Hematopoietic multipotent progenitor cell treated with erythropoietin and hydrocortisone succinate and interleukin-3 and kit ligand, for 6 days (in vitro differentiated cells): Measurements from ENCODE around the gene PRELID3B.
"Not testable (repeated sequence)": the region's sequence is repeated elsewhere in the genome, so short reads cannot be mapped to it uniquely, and the experiment has no call there.

ENCODE experiments used
- DNase-seq: peaks from one replicate; pipeline ENCODE4 v3.0.0-alpha.2; 2015

Gene PRELID3B

DNA sequence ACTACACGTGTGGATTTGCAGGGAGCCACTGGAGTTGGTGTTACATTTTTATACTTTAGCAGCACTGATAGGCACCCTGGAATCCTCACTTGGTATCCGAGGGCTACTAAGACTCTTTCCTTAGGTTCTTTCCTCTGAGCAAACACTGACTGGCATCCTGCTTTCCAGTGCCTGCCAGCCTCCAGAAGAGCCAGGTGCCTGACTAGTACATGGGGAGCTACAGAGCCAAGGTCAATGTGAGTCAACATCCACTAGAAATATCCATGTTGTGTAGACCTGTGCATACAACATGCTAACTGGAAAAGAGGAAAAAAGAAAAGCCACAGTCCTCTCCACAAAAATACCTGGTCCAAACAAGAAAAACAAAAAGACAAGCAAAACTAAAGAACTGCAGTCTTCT, 17.5 kb downstream of the PRELID3B start:
- no peak for DNase-seq

- DNase-seq: no peak
These were observed 18.5 kb downstream of the PRELID3B start for GRCh38 chr20:59024111-59024530.

GRCh38 chr20:59023616-59024015, 19.0 kb downstream of the PRELID3B start:
- no peak for DNase-seq

GRCh38 chr20:59022754-59023153, 19.8 kb downstream of the PRELID3B start:
- DNase-seq: no peak

GRCh38 chr20:59020938-59021551, 21.5 kb downstream of the PRELID3B start:
- peak; percentile 97 for DNase-seq

DNA sequence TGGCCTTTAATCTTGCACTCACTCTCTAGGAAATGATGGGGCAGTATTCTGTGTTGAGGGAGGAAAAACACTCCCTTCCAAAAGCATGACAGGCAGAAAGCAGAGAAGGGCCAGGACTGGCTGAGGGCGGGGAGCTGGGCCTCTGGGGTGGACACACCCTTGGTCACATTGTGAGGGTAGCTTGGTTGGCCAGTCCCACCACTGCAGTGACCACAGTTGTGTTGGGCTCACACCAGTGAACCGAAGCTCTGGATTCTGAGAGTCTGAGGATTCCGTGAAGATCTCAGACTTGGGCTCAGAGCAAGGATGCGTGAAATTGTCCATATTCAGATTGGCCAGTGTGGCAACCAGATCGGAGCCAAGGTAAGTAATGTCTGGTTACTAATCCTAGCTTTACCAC, 23.4 kb downstream of the PRELID3B start, which contains the start of gene TUBB1:
Gene TUBB1 (plus strand): TSS at position 213 of the 400 bp plus-strand sequence. CDS start 94 bp downstream, at position 307.
- DNase-seq: peak; percentile 53

GRCh38 chr20:59018817-59019216, 23.8 kb downstream of the PRELID3B start:
- DNase-seq: no peak

DNA sequence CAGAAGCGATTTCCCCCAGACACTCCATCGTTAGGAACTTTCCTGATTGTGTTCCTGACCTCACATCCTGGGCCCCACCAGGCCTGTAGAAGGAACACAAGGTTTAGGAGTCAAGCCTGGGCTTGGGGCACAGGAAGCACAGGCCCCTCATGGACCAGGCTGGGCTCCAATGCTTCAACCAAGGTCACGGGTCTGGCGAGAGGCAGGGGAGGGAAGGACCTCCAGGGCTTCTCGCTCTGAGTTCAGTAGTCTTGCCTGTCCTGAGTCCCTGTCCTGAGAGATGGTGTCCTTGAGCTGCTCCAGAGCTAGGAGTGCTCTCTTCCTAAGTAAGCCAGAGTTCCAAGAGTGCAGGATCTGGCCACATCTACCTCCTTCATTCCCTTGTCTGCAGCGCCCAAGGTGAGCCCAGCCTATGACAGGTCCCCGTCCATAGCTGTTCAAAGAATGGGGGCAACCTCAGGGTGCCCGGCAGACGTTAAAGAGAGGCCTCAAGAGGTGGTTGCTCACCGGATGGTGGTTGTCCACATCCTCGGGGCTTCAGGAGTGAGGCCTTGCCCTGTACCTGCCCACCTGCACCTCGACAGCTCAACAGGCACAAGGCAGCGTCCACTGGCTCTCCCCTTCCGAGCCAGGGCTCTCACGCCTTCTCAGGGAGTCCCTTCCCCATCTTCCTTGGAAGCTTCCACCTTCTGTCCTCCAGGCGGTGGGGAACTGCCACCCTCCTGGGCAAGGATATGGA, 24.9 kb downstream of the PRELID3B start:
- DNase-seq: no peak

- DNase-seq: peak; percentile 57
These were observed 25.6 kb downstream of the PRELID3B start for GRCh38 chr20:59016795-59017492.

- peak; percentile 69 for DNase-seq
These were observed 26.5 kb downstream of the PRELID3B start for GRCh38 chr20:59015812-59016711.

- no peak for DNase-seq
These were observed 27.2 kb downstream of the PRELID3B start for GRCh38 chr20:59015411-59015810.

- DNase-seq: peak; percentile 52
These were observed 27.8 kb downstream of the PRELID3B start for GRCh38 chr20:59014680-59015389.

DNA sequence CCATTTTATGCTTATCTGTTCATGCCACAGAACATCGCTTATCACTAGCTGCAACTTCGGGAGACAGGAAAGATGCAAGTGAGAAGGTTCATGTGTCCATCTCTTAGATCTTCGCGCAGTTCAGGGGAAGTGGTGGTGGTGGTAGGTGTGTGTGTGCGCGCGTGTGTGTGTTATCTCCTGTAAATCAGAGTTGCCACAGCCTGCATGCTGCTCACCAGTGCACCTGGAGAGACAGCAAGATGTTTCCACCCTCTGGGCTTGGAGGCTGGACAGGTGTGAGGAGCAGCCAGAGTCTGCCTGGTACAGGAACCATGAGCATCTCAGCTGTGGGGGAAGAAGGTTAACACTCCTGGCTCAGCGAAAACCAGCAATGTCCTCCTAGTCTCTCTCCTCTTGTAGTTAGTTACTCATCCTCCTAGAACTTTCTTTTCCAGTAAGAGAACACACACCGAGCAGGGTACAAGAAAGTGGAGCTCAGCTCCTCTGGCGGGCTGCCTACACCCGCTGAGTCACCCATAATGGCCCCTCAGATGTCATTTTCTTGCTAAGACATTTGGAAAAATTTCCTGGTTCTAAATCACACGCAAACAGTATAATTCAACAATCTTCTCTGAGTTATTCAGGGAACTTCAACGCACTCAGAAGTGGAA, 28.5 kb downstream of the PRELID3B start:
- DNase-seq: peak; percentile 34

DNA sequence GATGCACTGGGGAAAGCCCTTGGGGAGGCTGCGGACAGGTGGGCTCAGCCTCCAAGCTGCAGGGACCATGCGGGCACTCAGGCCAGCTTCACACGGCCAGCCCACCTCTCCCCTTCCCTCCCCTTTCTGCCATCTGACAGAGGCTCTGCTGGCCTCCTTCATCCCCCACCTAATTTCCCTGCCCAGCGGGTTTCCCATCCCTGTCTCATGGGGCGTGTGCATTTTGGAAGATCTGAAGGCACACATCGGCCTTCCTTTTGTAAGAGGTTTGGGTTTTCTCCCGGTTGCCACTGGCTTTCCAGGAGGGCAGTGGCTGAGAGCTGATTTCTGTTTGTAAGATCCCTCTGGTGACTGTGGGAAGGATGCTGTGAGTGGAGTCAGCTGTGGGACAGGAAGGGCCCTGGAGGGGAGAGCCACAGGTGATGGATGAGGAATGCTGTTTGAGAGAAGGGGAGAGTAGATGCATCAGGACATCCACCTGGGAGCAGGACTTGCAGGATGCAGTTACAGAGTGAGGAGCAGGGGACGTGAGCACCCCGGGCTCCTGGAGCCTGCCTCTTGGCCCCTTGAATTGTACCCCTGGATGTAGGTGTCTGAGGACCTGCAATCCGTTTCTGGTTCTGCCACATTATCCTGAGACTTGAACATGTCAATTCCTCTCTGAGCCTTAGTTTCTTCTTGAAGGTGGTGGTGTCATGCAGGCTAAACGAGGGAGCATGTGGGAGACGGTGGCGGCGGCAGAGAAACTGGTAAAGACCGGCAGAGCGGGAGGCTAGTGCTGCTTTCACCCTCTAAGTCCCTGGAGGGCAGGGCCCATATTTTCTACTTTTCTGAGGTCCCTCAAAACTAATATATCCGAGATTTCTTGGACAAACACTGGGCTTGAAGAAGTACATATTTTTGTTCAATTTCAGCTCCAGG, 29.3 kb downstream of the PRELID3B start:
- DNase-seq: no peak

GRCh38 chr20:59011874-59012157, 30.8 kb downstream of the PRELID3B start:
- not testable (repeated sequence) for DNase-seq

- DNase-seq: peak; percentile 70
These were observed 31.4 kb downstream of the PRELID3B start for GRCh38 chr20:59010995-59011873.

- no peak for DNase-seq
These were observed 32.1 kb downstream of the PRELID3B start for GRCh38 chr20:59010321-59010994.

DNA sequence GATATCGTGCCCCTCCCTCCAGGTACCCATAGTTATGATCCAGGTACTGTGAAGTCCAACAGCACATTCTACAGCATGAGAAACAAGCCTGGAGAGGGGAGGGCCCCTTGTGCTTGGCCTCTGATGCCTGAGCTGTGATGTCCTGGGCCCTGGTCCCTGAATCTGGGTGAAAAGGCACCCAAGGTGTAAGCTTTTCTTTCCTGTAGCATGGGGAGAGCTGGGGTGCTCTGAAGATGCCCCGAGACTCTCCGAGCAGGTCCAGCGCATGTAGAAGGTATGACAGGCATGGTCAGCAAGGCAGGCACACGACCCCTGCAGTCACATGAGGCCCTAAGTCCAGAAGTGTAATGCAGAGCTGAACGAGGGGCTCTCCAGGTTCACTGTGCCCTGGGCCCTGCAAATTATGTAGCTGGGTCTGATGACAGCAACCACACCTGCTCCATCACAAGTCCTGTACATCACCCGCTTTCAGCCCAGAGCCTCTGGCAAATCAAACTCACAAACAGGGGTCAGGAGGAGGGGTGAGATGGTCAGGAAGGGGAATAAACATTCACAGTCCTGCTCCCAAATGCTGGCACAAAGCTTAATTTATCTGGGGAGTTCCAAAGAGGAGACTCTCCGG, 33.8 kb downstream of the PRELID3B start:
- DNase-seq: no peak
